Mesodermal cell (in vitro differentiated cells): Measurements from ENCODE around the gene TRAF3.
A peak's percentile ranks its signal among the peaks of the same experiment; 100 is the strongest.
"Not testable (repeated sequence)": the region's sequence is repeated elsewhere in the genome, so short reads cannot be mapped to it uniquely, and the experiment has no call there.

Experiments
- H3K27ac ChIP-seq: 2 replicates; pipeline ENCODE4 v1.7.0; 2013; ENCODE audit warnings: mild to moderate bottlenecking, low read depth, low read length, moderate library complexity; ENCODE audit not compliant: severe bottlenecking
- H3K36me3 ChIP-seq: 2 replicates; pipeline ENCODE4 v1.7.1; 2013; ENCODE audit warnings: mild to moderate bottlenecking, low read length, moderate library complexity; ENCODE audit not compliant: control insufficient read depth, insufficient read depth
- H3K4me1 ChIP-seq: one replicate; pipeline ENCODE4 v1.7.1; 2013; ENCODE audit warnings: mild to moderate bottlenecking, low read length; ENCODE audit not compliant: insufficient read depth, control insufficient read depth, poor library complexity, severe bottlenecking
- H3K4me3 ChIP-seq: 2 replicates; pipeline ENCODE4 v1.7.0; 2013; ENCODE audit warnings: low read length, control low read depth, mild to moderate bottlenecking; ENCODE audit not compliant: insufficient read depth, poor library complexity, severe bottlenecking; ENCODE audit errors: extremely low read depth
- H3K9me3 ChIP-seq: 2 replicates; pipeline ENCODE4 v1.7.1; 2013; ENCODE audit warnings: mild to moderate bottlenecking, low read length, moderate library complexity; ENCODE audit not compliant: control insufficient read depth
- WGBS, 2 experiments: methylation state at CpG; one replicate each; pipeline ENCODE4 v1.1.5; 2013; ENCODE audit warnings: missing lambda C conversion rate in 2 of 2; ENCODE audit not compliant: insufficient coverage in 2 of 2; 5-methylcytosine and 5-hydroxymethylcytosine counted together

TRAF3 gene

GRCh38 chr14:102920998-102921304 is 143.7 kb downstream of the TRAF3 start:
- WGBS, 2 experiments, result 92 to 100% methylated on average over 1 of the region's 1 CpG
- H3K36me3 ChIP-seq, result no peaks in the 10 kb centered on the region
- H3K4me1 ChIP-seq, result peaks cover 8% of the 10 kb centered on the region
- H3K9me3 ChIP-seq, result peaks cover 9% of the 10 kb centered on the region
- H3K27ac ChIP-seq, result no peak overlapping the region
- H3K4me3 ChIP-seq, result no peak overlapping the region

- H3K4me1 ChIP-seq, result peaks cover 8% of the 10 kb centered on the region
- 11 to 12% methylated on average over 45 of the region's 56 CpGs for WGBS, 2 experiments
- peak within 1 kb of the TSS; percentile 14 for H3K4me3 ChIP-seq
- peaks cover 9% of the 10 kb centered on the region for H3K9me3 ChIP-seq
- no peaks in the 10 kb centered on the region for H3K36me3 ChIP-seq
- H3K27ac ChIP-seq, result no peak within 1 kb of the TSS
These were observed 145.4 kb downstream of the TRAF3 start, which contains the start of gene AMN for GRCh38 chr14:102922490-102923200. Gene AMN, plus strand, starts transcription at chr14:102922663. Its CDS starts 26 bp downstream, at chr14:102922689.

GRCh38 chr14:102923201-102923924 is 146.1 kb downstream of the TRAF3 start:
- Histone ChIP-seq H3K9me3 (peaks cover 9% of the 10 kb centered on the region), H3K36me3 (no peaks in the 10 kb centered on the region), H3K4me3 (peak overlapping the region; percentile 14), H3K27ac (no peak overlapping the region), H3K4me1 (peaks cover 8% of the 10 kb centered on the region)
- 4 to 6% methylated on average over 49 to 52 of the region's 53 CpGs for WGBS, 2 experiments

- Histone ChIP-seq H3K9me3 (peaks cover 9% of the 10 kb centered on the region), H3K36me3 (no peaks in the 10 kb centered on the region), H3K4me3 (no peak overlapping the region), H3K4me1 (peaks cover 8% of the 10 kb centered on the region), H3K27ac (no peak overlapping the region)
- WGBS, 2 experiments, result 67 to 73% methylated on average over 10 to 11 of the region's 11 CpGs
These were observed 146.8 kb downstream of the TRAF3 start for GRCh38 chr14:102923925-102924486.

GRCh38 chr14:102924632-102925588 is 147.7 kb downstream of the TRAF3 start:
- H3K9me3 ChIP-seq, result peaks cover 9% of the 10 kb centered on the region
- no peak overlapping the region for H3K27ac ChIP-seq
- H3K36me3 ChIP-seq, result no peaks in the 10 kb centered on the region
- WGBS, 2 experiments, result 77 to 93% methylated on average over 15 of the region's 25 CpGs
- no peak overlapping the region for H3K4me3 ChIP-seq
- H3K4me1 ChIP-seq, result peaks cover 12% of the 10 kb centered on the region

- 70 to 76% methylated on average over 9 to 10 of the region's 11 CpGs for WGBS, 2 experiments
These were observed 148.4 kb downstream of the TRAF3 start for GRCh38 chr14:102925646-102926045.

GRCh38 chr14:102926104-102926503 is 148.9 kb downstream of the TRAF3 start:
- peaks cover under 1% of the 10 kb centered on the region for H3K9me3 ChIP-seq
- no peaks in the 10 kb centered on the region for H3K36me3 ChIP-seq
- H3K4me3 ChIP-seq, result no peak overlapping the region
- 47 to 53% methylated on average over 10 to 11 of the region's 12 CpGs for WGBS, 2 experiments
- H3K4me1 ChIP-seq, result peaks cover 12% of the 10 kb centered on the region
- no peak overlapping the region for H3K27ac ChIP-seq

More at GRCh38 chr14:102925646-102926045, 148.4 kb downstream of the TRAF3 start:
- no peak overlapping the region for H3K27ac ChIP-seq
- H3K9me3 ChIP-seq, result peaks cover 4% of the 10 kb centered on the region
- no peaks in the 10 kb centered on the region for H3K36me3 ChIP-seq
- H3K4me1 ChIP-seq, result peaks cover 12% of the 10 kb centered on the region
- H3K4me3 ChIP-seq, result no peak overlapping the region

- not testable (repeated sequence) for H3K27ac ChIP-seq
These were observed 149.6 kb downstream of the TRAF3 start for GRCh38 chr14:102926840-102927239.

GRCh38 chr14:102927346-102927877 is 150.2 kb downstream of the TRAF3 start:
- H3K4me3 ChIP-seq, result peak overlapping the region; percentile 47
- H3K36me3 ChIP-seq, result peaks cover 4% of the 10 kb centered on the region
- H3K4me1 ChIP-seq, result peaks cover 12% of the 10 kb centered on the region
- H3K9me3 ChIP-seq, result no peaks in the 10 kb centered on the region
- 50 to 55% methylated on average over 15 of the region's 19 CpGs for WGBS, 2 experiments
- H3K27ac ChIP-seq, result no peak overlapping the region

More at GRCh38 chr14:102926840-102927239, 149.6 kb downstream of the TRAF3 start:
- not testable (repeated sequence) for H3K4me3 ChIP-seq, H3K9me3 ChIP-seq, H3K36me3 ChIP-seq
- H3K4me1 ChIP-seq, result peaks cover 12% of the 10 kb centered on the region
- WGBS, 2 experiments, result 88% methylated on average over 3 of the region's 10 CpGs; no CpG with 5 or more reads in 1 of the 2 experiments

GRCh38 chr14:102927878-102928411 is 150.7 kb downstream of the TRAF3 start:
- H3K27ac ChIP-seq, result no peak overlapping the region
- 6 to 7% methylated on average over 20 to 30 of the region's 35 CpGs for WGBS, 2 experiments
- H3K4me3 ChIP-seq, result peak overlapping the region; percentile 47
- peaks cover 6% of the 10 kb centered on the region for H3K36me3 ChIP-seq
- H3K9me3 ChIP-seq, result no peaks in the 10 kb centered on the region
- H3K4me1 ChIP-seq, result peaks cover 9% of the 10 kb centered on the region
